Tibial nerve (tissue), 3 donors: ENCODE results near the gene IYD.
"Not testable (repeated sequence)": the region's sequence is repeated elsewhere in the genome, so short reads cannot be mapped to it uniquely, and the experiment has no call there.

Experiments
- POLR2A ChIP-seq, 2 donors: fragments of 450-650 bp; IDR thresholded peaks; one replicate each; pipeline ENCODE4 v1.6.1; 2017; ENCODE audit warnings: antibody characterized with exemption in 2 of 2, mild to moderate bottlenecking in 2 of 2, moderate library complexity in 2 of 2
- TF ChIP-seq, protein P1 (sequence below), 5 experiments: fragments of 200-600 bp in 3 of 5; fragments of 450-650 bp in 2 of 5; sonication (generic) in 3 of 5; IDR thresholded peaks; one replicate each; pipeline ENCODE4 v1.5.1; 2016 to 2019; ENCODE audit warnings: antibody characterized with exemption in 5 of 5, mild to moderate bottlenecking in 3 of 5, moderate library complexity in 2 of 5

DNA sequence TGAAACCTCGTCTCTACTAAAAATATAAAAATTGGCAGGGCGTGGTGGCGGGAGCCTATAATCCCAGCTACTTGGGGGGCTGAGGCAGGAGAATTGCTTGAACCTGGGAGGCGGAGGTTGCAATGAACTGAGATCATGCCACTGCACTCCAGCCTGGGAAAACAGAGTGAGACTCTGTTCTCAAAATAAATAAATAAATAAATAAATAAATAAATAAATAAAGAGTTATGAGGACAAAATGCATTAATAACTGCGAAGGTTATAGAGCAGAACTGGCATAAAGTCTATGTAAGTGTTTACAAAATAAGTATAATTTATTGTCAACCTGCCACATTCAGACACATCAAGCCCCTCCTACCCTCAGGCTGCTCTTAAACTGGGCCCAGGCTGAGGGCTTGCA lies 80.2 kb downstream of the IYD start:
- TF ChIP-seq POLR2A (IDR thresholded peaks at IDR 0.05): not testable (repeated sequence)
- TF ChIP-seq, protein P1, sequence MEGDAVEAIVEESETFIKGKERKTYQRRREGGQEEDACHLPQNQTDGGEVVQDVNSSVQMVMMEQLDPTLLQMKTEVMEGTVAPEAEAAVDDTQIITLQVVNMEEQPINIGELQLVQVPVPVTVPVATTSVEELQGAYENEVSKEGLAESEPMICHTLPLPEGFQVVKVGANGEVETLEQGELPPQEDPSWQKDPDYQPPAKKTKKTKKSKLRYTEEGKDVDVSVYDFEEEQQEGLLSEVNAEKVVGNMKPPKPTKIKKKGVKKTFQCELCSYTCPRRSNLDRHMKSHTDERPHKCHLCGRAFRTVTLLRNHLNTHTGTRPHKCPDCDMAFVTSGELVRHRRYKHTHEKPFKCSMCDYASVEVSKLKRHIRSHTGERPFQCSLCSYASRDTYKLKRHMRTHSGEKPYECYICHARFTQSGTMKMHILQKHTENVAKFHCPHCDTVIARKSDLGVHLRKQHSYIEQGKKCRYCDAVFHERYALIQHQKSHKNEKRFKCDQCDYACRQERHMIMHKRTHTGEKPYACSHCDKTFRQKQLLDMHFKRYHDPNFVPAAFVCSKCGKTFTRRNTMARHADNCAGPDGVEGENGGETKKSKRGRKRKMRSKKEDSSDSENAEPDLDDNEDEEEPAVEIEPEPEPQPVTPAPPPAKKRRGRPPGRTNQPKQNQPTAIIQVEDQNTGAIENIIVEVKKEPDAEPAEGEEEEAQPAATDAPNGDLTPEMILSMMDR (IDR thresholded peaks at IDR 0.05): not testable (repeated sequence)
